Memory B cell (primary cell): ENCODE results near the gene RNF17.
"Not testable (repeated sequence)": the region's sequence is repeated elsewhere in the genome, so short reads cannot be mapped to it uniquely, and the experiment has no call there.

ENCODE experiments used
- ATAC-seq: fragments of 150-1000 bp; cut with Tn5 transposase; 2 replicates; pipeline ENCODE4 v1.10.0; 2021; ENCODE audit warnings: low read depth, mild to moderate bottlenecking, moderate library complexity
- DNase-seq, 2 donors: peaks; one replicate each; pipeline ENCODE4 v3.0.0; 2022; ENCODE audit warnings: low spot score in 2 of 2
- H3K27ac Mint-ChIP-seq: one replicate; pipeline ENCODE4 v1.8.0; 2022; ENCODE audit warnings: mild to moderate bottlenecking, moderate library complexity, mixed read lengths
- H3K27me3 Mint-ChIP-seq: one replicate; pipeline ENCODE4 v1.8.0; 2022; ENCODE audit warnings: mixed read lengths
- H3K36me3 Mint-ChIP-seq: one replicate; pipeline ENCODE4 v1.8.0; 2022; ENCODE audit warnings: mild to moderate bottlenecking, mixed read lengths
- H3K4me1 Mint-ChIP-seq: one replicate; pipeline ENCODE4 v1.8.0; 2022; ENCODE audit warnings: mixed read lengths
- H3K4me3 Mint-ChIP-seq: one replicate; pipeline ENCODE4 v1.8.0; 2022; ENCODE audit warnings: mild to moderate bottlenecking, moderate library complexity, mixed read lengths
- H3K9me3 Mint-ChIP-seq: one replicate; pipeline ENCODE4 v1.8.0; 2022; ENCODE audit warnings: mixed read lengths

The RNF17 gene, protein sequence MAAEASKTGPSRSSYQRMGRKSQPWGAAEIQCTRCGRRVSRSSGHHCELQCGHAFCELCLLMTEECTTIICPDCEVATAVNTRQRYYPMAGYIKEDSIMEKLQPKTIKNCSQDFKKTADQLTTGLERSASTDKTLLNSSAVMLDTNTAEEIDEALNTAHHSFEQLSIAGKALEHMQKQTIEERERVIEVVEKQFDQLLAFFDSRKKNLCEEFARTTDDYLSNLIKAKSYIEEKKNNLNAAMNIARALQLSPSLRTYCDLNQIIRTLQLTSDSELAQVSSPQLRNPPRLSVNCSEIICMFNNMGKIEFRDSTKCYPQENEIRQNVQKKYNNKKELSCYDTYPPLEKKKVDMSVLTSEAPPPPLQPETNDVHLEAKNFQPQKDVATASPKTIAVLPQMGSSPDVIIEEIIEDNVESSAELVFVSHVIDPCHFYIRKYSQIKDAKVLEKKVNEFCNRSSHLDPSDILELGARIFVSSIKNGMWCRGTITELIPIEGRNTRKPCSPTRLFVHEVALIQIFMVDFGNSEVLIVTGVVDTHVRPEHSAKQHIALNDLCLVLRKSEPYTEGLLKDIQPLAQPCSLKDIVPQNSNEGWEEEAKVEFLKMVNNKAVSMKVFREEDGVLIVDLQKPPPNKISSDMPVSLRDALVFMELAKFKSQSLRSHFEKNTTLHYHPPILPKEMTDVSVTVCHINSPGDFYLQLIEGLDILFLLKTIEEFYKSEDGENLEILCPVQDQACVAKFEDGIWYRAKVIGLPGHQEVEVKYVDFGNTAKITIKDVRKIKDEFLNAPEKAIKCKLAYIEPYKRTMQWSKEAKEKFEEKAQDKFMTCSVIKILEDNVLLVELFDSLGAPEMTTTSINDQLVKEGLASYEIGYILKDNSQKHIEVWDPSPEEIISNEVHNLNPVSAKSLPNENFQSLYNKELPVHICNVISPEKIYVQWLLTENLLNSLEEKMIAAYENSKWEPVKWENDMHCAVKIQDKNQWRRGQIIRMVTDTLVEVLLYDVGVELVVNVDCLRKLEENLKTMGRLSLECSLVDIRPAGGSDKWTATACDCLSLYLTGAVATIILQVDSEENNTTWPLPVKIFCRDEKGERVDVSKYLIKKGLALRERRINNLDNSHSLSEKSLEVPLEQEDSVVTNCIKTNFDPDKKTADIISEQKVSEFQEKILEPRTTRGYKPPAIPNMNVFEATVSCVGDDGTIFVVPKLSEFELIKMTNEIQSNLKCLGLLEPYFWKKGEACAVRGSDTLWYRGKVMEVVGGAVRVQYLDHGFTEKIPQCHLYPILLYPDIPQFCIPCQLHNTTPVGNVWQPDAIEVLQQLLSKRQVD (N-terminal part only)

DNA sequence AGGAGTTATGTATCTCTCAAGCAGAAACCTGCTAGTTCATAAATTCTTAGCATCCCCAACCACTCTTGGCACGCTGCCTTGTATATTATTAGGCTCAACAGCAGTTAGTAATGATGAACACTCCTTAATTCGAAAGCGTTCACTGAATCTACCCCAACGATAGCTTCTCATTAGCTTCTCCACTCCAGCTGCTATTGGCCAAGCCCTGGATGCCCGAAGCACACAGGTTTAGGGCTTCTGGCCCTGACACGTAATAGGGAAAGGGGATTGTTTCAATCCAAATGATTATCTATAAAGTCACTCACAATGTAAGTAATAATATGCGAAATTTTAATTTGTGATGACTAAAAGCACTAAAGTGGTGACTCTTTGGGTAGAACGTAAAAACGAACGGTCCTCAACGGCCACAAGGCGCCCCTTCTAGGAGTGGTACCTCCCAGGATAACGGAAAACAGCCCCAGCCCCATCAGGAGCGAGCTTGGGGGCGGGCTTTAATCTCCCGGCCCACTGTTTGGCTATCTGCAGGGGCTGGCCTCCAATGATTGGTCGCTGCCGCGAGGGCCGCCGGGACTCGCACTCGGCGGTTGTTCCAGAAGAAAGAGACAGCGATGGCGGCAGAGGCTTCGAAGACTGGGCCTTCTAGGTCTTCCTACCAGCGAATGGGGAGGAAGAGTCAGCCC is at the start of gene RNF17:
Gene RNF17, plus strand, starts transcription at position 574 of the 680 bp plus-strand sequence. Its CDS starts 35 bp downstream, at position 609.
- Mint-ChIP-seq H3K27me3 (peaks cover 2% of the 10 kb centered on the region), H3K4me3 (no peak within 1 kb of the TSS), H3K27ac (no peak within 1 kb of the TSS), H3K9me3 (no peaks in the 10 kb centered on the region), H3K4me1 (no peaks in the 10 kb centered on the region), H3K36me3 (no peaks in the 10 kb centered on the region)
- ATAC-seq (no peak), DNase-seq (no peak)

DNA sequence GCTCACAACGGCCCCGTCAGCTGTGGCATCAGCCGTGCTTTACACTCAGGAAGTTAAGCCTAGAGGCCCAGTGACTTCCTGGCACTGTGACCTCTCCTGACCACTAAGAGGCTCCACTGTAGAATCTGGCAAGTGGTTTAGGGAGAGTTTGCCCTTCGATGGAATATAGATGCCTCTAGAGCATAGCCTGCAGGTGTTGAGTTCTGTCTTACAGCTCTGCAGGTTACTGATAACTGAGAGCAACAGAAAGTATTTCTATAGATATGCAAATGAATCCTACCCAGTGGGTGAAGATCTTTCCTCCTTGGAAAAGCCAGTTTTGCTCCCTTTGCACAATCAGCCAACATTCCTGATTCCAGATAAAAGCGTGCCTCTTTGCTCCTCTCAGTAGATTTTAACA is 48.0 kb upstream of the RNF17 start:
- peaks cover 2% of the 10 kb centered on the region for H3K36me3 Mint-ChIP-seq
- DNase-seq (no peak), ATAC-seq (no peak)
- H3K27me3 Mint-ChIP-seq, result peaks cover 9% of the 10 kb centered on the region
- no peaks in the 10 kb centered on the region for H3K9me3 Mint-ChIP-seq
- H3K4me3 Mint-ChIP-seq, result no peak overlapping the region
- H3K27ac Mint-ChIP-seq, result no peak overlapping the region
- H3K4me1 Mint-ChIP-seq, result no peaks in the 10 kb centered on the region

DNA sequence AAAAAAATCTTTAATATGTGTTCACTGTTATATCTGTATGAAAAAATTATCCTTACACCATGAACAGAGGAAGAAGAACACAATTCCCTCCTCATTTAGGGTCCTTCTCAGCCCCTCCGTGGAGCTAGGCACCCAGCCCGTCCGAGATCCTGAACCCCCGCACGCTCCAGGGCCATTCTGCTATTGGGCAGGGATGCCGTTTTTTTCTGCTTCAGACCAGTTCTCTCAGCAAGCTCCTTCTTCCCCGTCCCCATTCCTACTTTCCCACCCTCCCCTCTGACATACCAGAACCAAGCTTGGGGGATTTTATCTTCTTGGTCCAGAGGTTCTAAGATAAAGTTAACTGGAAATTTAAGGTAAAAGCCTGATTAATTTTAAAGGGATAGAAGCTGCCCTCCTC is 47.5 kb upstream of the RNF17 start:
- Mint-ChIP-seq H3K9me3 (no peaks in the 10 kb centered on the region), H3K4me1 (no peaks in the 10 kb centered on the region), H3K27me3 (peaks cover 7% of the 10 kb centered on the region), H3K4me3 (no peak overlapping the region), H3K36me3 (peaks cover 2% of the 10 kb centered on the region), H3K27ac (no peak overlapping the region)
- ATAC-seq (no peak), DNase-seq (no peak)

DNA sequence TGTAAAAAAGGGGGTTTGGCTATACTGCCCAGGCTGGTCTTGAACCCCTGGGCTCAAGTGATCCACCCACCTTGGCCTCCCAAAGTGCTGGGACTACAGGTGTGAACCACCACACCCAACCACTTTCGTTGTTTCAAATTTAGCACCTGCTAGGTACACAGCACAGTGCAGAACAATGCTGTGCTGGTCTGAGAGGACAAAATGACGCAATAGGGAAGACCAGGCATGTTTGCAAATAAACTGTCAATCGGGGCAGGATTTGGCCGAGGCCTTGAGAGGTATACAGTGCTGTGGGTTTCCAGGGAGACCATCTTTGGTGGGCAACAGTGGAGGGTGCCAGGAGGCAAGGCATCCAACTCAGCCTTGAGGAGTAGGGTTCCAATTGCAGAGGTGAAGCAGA is 46.8 kb upstream of the RNF17 start:
- Mint-ChIP-seq H3K36me3 (peaks cover 2% of the 10 kb centered on the region), H3K4me1 (no peaks in the 10 kb centered on the region), H3K27me3 (peaks cover 7% of the 10 kb centered on the region), H3K4me3 (no peak overlapping the region), H3K27ac (no peak overlapping the region), H3K9me3 (no peaks in the 10 kb centered on the region)
- DNase-seq (no peak), ATAC-seq (no peak)

DNA sequence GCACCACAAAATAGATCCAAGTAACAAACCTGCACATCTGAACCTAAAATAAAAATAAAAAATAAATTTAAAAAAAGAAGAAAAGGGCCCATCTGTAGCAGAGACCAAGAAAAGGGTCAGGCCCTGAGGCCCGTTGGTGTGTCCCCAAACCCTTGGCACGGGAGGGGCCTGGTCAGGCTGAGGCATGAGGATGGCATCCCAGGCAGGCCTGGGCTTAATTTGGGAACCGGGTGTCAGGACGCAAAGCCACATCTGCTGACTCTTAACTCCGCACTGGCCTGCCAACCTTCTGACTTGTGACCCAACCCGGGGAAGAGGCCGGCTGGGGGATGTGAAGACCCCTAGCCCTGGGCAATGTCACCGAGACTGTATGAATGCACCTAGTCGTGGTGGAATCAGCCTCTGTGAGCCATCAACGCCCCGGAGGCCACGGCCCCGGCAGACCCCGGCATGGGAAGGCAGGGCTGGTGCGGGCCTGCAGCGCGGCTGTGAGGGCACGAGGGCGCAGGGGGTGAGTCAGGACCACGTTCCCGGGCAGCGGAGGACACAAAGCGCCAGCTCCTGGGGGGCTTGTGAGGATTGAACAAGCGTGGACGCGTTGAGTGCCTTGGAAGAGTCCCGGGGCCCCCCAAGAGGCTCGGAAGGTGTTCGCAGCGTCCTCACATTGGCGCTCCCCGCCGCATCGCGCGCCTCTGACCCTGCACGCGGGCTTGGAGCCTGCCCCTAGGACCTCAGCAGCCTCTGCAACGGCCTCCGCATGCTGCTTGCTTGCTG is 45.6 kb upstream of the RNF17 start:
- Mint-ChIP-seq H3K9me3 (no peaks in the 10 kb centered on the region), H3K4me1 (no peaks in the 10 kb centered on the region), H3K4me3 (no peak overlapping the region), H3K36me3 (peaks cover 2% of the 10 kb centered on the region), H3K27me3 (peaks cover 7% of the 10 kb centered on the region), H3K27ac (no peak overlapping the region)
- DNase-seq (no peak), ATAC-seq (no peak)

DNA sequence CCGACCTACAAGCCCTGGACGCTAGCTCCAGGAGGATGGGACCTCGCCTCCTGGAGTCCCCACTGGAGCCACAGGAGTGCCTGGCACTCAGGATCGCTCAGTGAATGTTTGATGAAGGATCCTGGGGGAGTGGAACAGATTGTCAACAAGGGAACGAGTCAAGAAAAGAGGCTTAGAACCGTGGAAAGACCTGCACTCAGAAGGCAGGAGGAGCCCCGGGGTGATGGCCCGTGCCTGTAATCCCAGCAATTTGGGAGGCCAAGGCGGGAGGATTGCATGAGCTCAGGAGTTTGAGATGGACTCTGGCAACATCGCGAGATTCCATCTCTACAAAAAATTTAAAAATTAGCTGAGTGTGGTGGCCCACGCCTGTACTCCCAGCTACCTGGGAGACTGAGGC is 44.8 kb upstream of the RNF17 start:
- DNase-seq, result no peak
- no peak for ATAC-seq
- H3K4me3 Mint-ChIP-seq, result no peak overlapping the region
- H3K27me3 Mint-ChIP-seq, result peaks cover 6% of the 10 kb centered on the region
- H3K4me1 Mint-ChIP-seq, result no peaks in the 10 kb centered on the region
- H3K36me3 Mint-ChIP-seq, result peaks cover 2% of the 10 kb centered on the region
- H3K9me3 Mint-ChIP-seq, result no peaks in the 10 kb centered on the region
- H3K27ac Mint-ChIP-seq, result no peak overlapping the region

DNA sequence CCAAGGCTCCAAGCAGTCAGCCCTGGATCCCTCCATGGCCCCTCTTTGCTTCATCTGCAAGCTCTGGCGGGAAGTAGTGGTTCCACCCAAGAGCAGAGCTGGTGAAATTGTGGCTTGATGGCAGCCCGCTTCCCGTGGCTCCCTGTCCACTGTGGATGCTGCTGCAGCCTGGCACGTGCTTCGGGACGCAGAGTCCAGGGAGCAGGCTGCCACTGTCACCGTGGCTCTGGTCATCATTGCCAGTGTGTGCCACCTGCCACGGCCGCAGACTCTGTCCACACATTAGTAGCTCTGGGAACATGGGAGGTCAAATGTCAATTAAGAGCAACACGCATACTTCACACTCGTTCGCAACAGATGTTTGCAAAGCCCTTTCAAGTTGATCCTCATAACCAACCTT is 40.8 kb upstream of the RNF17 start:
- H3K9me3 Mint-ChIP-seq, result no peaks in the 10 kb centered on the region
- H3K27me3 Mint-ChIP-seq, result peaks cover 10% of the 10 kb centered on the region
- no peak overlapping the region for H3K4me3 Mint-ChIP-seq
- H3K36me3 Mint-ChIP-seq, result no peaks in the 10 kb centered on the region
- H3K4me1 Mint-ChIP-seq, result no peaks in the 10 kb centered on the region
- no peak for DNase-seq
- ATAC-seq, result no peak
- no peak overlapping the region for H3K27ac Mint-ChIP-seq

DNA sequence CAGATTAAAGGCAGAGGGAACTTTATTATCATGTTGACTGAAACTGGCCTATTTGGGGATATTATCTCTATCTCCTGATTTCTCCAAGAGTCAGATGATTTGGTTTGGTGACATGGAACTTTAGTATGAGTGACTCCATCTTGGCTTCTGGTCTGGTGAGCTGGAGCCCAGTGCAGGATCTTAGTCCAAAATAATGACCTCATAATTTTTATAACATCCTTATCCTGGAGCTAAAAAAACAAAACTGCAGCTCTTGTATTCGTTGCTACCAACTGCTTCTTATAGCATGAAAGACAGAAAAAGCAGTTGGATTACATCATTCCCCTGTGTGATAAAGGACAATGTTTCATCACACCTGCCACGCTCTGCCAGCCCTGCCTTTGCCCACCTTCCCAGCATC is 39.3 kb upstream of the RNF17 start:
- Mint-ChIP-seq H3K36me3 (no peaks in the 10 kb centered on the region), H3K27me3 (peaks cover 10% of the 10 kb centered on the region), H3K4me3 (no peak overlapping the region), H3K27ac (no peak overlapping the region), H3K4me1 (no peaks in the 10 kb centered on the region), H3K9me3 (peaks cover 3% of the 10 kb centered on the region)
- DNase-seq, result no peak
- no peak for ATAC-seq

DNA sequence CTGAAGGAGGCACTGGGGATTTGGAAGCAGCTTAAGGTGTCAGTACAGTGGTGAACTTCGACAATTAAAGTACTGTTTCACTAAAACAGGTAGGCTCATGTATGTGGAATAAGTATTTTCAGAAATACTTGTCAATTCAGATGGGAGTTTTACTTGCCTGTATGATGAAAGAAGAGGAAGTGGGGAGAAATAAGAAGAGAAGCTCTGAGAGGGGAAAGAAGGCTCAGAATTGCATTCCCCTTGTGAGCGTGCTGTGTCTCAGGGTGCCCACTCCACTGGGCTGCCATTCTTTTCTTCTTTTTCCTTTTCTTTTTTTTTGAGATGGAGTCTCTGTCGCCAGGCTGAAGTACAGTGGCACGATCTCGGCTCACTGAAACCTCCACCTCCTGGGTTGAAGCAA is 38.6 kb upstream of the RNF17 start:
- no peaks in the 10 kb centered on the region for H3K36me3 Mint-ChIP-seq
- peaks cover 5% of the 10 kb centered on the region for H3K9me3 Mint-ChIP-seq
- H3K27me3 Mint-ChIP-seq, result peaks cover 7% of the 10 kb centered on the region
- H3K4me3 Mint-ChIP-seq, result no peak overlapping the region
- H3K4me1 Mint-ChIP-seq, result peaks cover 3% of the 10 kb centered on the region
- ATAC-seq (no peak), DNase-seq (no peak)
- no peak overlapping the region for H3K27ac Mint-ChIP-seq

DNA sequence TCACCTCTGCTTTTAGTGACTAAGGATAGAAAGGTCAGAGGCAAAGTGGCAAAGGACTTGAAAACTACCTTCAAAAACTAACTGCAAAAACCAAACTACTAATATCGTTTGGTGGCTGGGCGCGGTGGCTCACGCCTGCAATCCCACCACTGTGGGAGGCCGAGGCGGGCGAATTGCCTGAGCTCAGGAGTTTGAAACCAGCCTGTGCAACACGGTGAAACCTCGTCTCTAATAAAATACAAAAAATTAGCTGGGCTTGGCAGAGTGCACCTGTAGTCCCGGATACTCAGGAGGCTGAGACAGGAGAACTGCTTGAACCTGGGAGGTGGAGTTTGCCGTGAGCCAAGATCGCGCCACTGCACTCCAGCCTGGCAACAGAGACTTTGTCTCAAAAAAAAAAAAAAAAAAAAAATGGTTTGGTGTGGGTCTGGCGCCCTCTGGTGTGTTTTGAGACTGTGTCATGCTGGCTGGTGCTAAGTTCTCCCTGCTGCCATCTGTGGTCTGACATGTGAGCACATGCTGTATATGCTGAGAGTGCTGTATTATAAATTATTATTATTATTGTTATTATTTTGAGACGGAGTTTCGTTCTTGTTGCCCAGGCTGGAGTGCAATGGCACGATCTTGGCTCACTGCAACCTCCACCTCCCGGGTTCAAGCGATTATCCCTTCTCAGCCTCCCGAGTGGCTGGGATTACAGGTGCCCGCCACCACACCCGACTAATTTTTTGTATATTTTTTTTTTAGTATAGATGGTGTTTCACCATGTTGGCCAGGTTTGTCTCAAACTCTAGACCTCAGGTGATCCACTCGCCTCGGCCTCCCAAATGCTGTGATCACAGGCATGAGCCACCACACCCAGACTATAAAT is 36.0 kb upstream of the RNF17 start:
- Mint-ChIP-seq H3K4me1 (peaks cover 11% of the 10 kb centered on the region), H3K36me3 (no peaks in the 10 kb centered on the region), H3K27ac (no peak overlapping the region), H3K4me3 (no peak overlapping the region), H3K9me3 (peaks cover 14% of the 10 kb centered on the region), H3K27me3 (peaks cover 7% of the 10 kb centered on the region)
- peak; percentile 36 to 54 for DNase-seq
- peak; percentile 96 for ATAC-seq

DNA sequence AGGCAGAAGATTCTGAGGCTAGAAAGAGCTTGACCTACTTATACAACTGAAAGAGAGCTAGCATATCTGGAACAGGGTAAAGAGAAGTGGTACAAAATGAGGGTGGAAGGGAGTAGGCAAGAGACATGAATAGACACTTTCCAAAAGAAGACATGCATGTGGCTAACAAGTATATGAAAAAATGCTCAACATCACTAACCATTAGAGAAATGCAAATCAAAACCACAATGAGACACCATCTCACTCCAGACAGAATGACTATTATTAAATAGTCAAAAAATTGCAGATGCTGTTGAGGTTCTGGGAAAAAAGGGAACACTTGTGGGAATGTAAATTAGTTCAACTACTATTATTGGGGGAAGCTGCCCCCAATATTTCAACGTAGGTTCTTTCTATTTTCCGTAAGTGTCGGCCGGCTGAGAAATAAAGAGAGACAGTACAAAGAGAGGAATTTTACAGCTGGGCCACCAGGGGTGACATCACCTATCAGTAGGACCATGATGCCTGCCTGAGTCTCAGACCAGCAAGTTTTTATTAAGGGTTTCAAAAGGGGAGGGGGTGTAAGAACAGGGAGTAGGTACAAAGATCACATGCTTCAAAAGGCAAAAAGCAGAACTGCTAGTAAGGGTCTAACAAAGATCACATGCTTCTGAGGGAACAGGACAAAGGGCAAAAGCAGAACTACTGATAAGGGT is 32.9 kb upstream of the RNF17 start:
- not testable (repeated sequence) for H3K4me3 Mint-ChIP-seq
- H3K9me3 Mint-ChIP-seq, result peaks cover 14% of the 10 kb centered on the region

DNA sequence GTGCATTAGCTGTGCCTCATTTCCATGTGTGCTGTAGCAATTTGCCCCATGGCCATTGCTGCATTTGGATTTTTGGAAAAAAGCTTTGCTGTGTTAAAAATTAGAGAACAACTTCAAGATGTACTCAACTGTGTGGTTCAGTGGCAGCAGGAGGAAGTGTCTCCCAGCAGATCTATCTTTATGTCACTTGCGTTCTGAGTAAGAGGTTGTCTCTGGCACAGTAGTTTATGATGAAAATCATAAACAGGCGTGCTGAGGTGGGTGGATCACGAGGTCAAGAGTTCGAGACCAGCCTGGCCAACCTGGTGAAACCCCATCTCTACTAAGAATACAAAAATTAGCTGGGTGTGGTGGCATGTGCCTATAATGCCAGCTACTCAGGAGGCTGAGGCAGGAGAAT is 29.0 kb upstream of the RNF17 start:
- Mint-ChIP-seq H3K4me3 (no peak overlapping the region), H3K27ac (no peak overlapping the region), H3K4me1 (peaks cover 11% of the 10 kb centered on the region), H3K9me3 (peaks cover 10% of the 10 kb centered on the region), H3K36me3 (no peaks in the 10 kb centered on the region), H3K27me3 (no peaks in the 10 kb centered on the region)
- ATAC-seq (no peak), DNase-seq (no peak)

More for the DNA sequence above, 32.9 kb upstream of the RNF17 start:
- DNase-seq, H3K36me3 Mint-ChIP-seq, H3K27me3 Mint-ChIP-seq, H3K27ac Mint-ChIP-seq: not testable (repeated sequence)
- ATAC-seq, result peak; percentile 40
- peaks cover 11% of the 10 kb centered on the region for H3K4me1 Mint-ChIP-seq
